ENCODE measurements around the gene MC2R.

DNA sequence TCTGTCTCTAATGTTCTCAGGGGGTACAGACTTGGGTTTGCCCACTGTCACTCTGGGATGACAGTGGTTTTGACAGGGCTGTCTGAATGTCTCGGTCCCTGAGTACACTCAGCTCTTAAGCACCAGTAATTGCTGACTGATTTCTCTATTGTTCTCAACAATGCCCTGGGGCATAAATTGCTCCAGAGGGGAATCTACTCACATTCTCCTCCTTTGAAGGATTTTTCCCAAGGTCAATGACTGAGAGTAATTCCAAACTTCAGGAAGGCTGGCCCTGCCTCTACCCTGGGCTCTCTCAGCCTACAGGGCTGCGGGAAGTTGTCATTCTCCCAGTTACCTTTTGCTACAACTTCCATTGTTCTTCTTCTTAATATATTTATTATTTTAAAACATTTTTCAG lies 36.5 kb downstream of the MC2R start:
- TF ChIP-seq, protein P1, sequence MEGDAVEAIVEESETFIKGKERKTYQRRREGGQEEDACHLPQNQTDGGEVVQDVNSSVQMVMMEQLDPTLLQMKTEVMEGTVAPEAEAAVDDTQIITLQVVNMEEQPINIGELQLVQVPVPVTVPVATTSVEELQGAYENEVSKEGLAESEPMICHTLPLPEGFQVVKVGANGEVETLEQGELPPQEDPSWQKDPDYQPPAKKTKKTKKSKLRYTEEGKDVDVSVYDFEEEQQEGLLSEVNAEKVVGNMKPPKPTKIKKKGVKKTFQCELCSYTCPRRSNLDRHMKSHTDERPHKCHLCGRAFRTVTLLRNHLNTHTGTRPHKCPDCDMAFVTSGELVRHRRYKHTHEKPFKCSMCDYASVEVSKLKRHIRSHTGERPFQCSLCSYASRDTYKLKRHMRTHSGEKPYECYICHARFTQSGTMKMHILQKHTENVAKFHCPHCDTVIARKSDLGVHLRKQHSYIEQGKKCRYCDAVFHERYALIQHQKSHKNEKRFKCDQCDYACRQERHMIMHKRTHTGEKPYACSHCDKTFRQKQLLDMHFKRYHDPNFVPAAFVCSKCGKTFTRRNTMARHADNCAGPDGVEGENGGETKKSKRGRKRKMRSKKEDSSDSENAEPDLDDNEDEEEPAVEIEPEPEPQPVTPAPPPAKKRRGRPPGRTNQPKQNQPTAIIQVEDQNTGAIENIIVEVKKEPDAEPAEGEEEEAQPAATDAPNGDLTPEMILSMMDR (IDR thresholded peaks at IDR 0.05; ENCODE audit: poor library complexity) = no peak
- TF ChIP-seq EZH2 (IDR thresholded peaks at IDR 0.05; ENCODE audit: borderline replicate concordance) = no peak
